Heart left ventricle (tissue), 16 donors: Measurements from ENCODE around the gene SMLR1. TPM values are rescaled to one million over a fixed set of nuclear protein-coding genes. Genes with fewer than 3 reads are reported as not detected.

ENCODE experiments used
- ATAC-seq, 4 donors: fragments of 200-7000 bp; cut with Tn5 transposase; one replicate each; pipeline ENCODE4 v1.9.1; 2020 to 2022; ENCODE audit warnings: moderate library complexity in 4 of 4, mild to moderate bottlenecking in 3 of 4, moderate number of reproducible peaks in 1 of 4
- DNase-seq, 5 donors: peaks; one replicate each; pipeline ENCODE4 v3.0.0-alpha.2; 2020
- H3K27ac ChIP-seq, 12 donors: fragments of 200-600 bp; sonication (generic) in 4 of 12; one replicate each; pipeline versions ENCODE4 v1.5.0 to v1.8.0; 2016 to 2022; ENCODE audit warnings: mild to moderate bottlenecking in 2 of 12
- H3K27me3 ChIP-seq, 9 donors: fragments of 200-600 bp; sonication (generic) in 2 of 9; one replicate each; pipeline versions ENCODE4 v1.5.1 to v1.8.0; 2016 to 2022; ENCODE audit warnings: mild to moderate bottlenecking in 3 of 9
- H3K36me3 ChIP-seq, 9 donors: fragments of 200-600 bp; sonication (generic) in 2 of 9; one replicate each; pipeline versions ENCODE4 v1.5.0 to v1.8.0; 2018 to 2022; ENCODE audit warnings: mild to moderate bottlenecking in 2 of 9
- H3K4me1 ChIP-seq, 12 donors: fragments of 200-600 bp; sonication (generic) in 4 of 12; one replicate each; pipeline versions ENCODE4 v1.5.0 to v1.8.0; 2016 to 2022; ENCODE audit warnings: mild to moderate bottlenecking in 3 of 12
- H3K4me3 ChIP-seq, 12 donors: fragments of 200-600 bp; sonication (generic) in 4 of 12; one replicate each; pipeline versions ENCODE4 v1.5.0 to v1.8.0; 2017 to 2022; ENCODE audit warnings: mild to moderate bottlenecking in 9 of 12, moderate library complexity in 4 of 12
- H3K9me3 ChIP-seq, 12 donors: fragments of 200-600 bp; sonication (generic) in 4 of 12; one replicate each; pipeline versions ENCODE4 v1.5.0 to v1.8.0; 2016 to 2022; ENCODE audit warnings: mild to moderate bottlenecking in 1 of 12
- POLR2A ChIP-seq, 2 donors: fragments of 450-650 bp; IDR thresholded peaks; one replicate each; pipeline ENCODE4 v1.6.1; 2017; ENCODE audit warnings: antibody characterized with exemption in 2 of 2, mild to moderate bottlenecking in 2 of 2, moderate library complexity in 2 of 2
- WGBS, 4 donors: extraction: QIAGEN DNeasy Blood & Tissue Kit in 2 of 4; methylation state at CpG; one replicate each; pipeline versions ENCODE4 v1.1.5 to v1.1.7; 2013 to 2018; 5-methylcytosine and 5-hydroxymethylcytosine counted together
- intact Hi-C, 10 donors: fragments of 100-400 bp; cut with DNase I; formaldehyde crosslinking; loops; one replicate each; pipeline versions ENCODE4 v1.11.1 to v1.14.2; 2022
- polyA plus RNA-seq, 2 donors: library from polyadenylated mRNA; stranded (reverse); fragments of 200-250 nt; gene quantifications; one replicate each; pipeline ENCODE4 v1.2.3, GENCODE V29; 2013
- total RNA-seq, 9 donors: library from RNA; depleted of rRNA in 2 of 9; stranded (reverse); fragments of >200 nt in 2 of 9; fragmentation: NEBNext Ultra II Directional in 3 of 9; extraction: Animal tissue kit (Norgen Biotek cat#: 25700) in 3 of 9; gene quantifications; one replicate each; pipeline versions ENCODE4 v1.1.0 to v1.2.4, GENCODE V29; 2016 to 2023
- TF ChIP-seq, protein P1 (sequence below), 12 donors: fragments of 200-600 bp; sonication (generic) in 4 of 12; IDR thresholded peaks; one replicate each; pipeline versions ENCODE4 v1.5.0 to v1.8.0; 2018 to 2022; ENCODE audit warnings: antibody characterized with exemption in 12 of 12, mild to moderate bottlenecking in 5 of 12
- donor health status: ischemic (EF 13 %, LVEDD 7.1; RV severe dilation, severe dysfunction).
- donor health status: healthy with polysubstance abuse.
- donor health status: DM: no; HTN: yes; CAD: no.
- donor health status: DM: no; HTN: no; CAD: no.
- donor health status: ischemic (EF 25% LVEDD 6.9; RV normal size, moderate dysfunction).
- donor health status: ischemic (EF 25% LVEDD 5.7; RV mildly dilated, moderate dysfunction).
- donor health status: healthy.
- donor health status: DM: yes; HTN: yes; CAD: no.
- donor health status: ischemic (EF 35%, LVEDD 5.7; RV mildly dilated, moderate dysfunction).
- donor health status: nonischemic (EF 11% LVEDD 7.7; RV severe dilation, severe dysfunction).
- donor health status: DM: yes; HTN: yes; CAD: no.
- donor health status: PGD.
- donor health status: ischemic (EF 29% LVEDD 5.4; RV normal size, mild dysfunction).
- donor health status: nonischemic (EF 23%, LVEDD 6.1; RV moderate dilation, normal function).

SMLR1 gene
- total and polyA plus RNA-seq, 11 donors = not detected

DNA sequence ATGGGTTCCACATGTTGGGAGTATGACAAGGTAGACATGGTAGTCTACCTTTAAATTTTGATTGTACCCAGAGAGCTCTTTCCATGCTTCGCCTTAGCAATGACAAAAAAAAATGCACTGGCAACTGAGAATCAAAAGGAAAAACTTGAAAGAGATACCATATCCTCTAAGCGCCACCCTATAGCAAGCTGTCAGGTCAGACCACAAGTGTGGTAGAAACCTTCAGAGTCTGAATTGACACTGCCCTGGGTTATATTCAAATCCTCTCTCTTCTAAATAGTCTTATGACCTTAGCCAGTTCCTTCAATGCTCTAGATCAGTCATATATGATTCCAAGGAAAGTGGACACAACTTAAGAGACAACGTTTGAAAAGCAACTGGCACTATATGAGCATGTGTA lies 45.6 kb upstream of the SMLR1 start:
- TF ChIP-seq POLR2A (IDR thresholded peaks at IDR 0.05) = no peak
- TF ChIP-seq, protein P1, sequence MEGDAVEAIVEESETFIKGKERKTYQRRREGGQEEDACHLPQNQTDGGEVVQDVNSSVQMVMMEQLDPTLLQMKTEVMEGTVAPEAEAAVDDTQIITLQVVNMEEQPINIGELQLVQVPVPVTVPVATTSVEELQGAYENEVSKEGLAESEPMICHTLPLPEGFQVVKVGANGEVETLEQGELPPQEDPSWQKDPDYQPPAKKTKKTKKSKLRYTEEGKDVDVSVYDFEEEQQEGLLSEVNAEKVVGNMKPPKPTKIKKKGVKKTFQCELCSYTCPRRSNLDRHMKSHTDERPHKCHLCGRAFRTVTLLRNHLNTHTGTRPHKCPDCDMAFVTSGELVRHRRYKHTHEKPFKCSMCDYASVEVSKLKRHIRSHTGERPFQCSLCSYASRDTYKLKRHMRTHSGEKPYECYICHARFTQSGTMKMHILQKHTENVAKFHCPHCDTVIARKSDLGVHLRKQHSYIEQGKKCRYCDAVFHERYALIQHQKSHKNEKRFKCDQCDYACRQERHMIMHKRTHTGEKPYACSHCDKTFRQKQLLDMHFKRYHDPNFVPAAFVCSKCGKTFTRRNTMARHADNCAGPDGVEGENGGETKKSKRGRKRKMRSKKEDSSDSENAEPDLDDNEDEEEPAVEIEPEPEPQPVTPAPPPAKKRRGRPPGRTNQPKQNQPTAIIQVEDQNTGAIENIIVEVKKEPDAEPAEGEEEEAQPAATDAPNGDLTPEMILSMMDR (IDR thresholded peaks at IDR 0.05) = no peak
- Histone ChIP-seq H3K27ac (no peak overlapping the region), H3K27me3 (no peaks in the 10 kb centered on the region), H3K36me3 (no peaks in the 10 kb centered on the region), H3K9me3 (peaks cover 0 to 4% (median 0%) of the 10 kb centered on the region in 12 donors), H3K4me3 (no peak overlapping the region), H3K4me1 (peaks cover 0 to 15% (median 0%) of the 10 kb centered on the region in 12 donors)
- whole genome bisulfite sequencing, 4 donors = 83 to 88% (median 88%) methylated on average over 3 of the region's 3 CpGs
- no peak for ATAC-seq
- DNase-seq = no peak
- intact Hi-C loops = no loop called here

DNA sequence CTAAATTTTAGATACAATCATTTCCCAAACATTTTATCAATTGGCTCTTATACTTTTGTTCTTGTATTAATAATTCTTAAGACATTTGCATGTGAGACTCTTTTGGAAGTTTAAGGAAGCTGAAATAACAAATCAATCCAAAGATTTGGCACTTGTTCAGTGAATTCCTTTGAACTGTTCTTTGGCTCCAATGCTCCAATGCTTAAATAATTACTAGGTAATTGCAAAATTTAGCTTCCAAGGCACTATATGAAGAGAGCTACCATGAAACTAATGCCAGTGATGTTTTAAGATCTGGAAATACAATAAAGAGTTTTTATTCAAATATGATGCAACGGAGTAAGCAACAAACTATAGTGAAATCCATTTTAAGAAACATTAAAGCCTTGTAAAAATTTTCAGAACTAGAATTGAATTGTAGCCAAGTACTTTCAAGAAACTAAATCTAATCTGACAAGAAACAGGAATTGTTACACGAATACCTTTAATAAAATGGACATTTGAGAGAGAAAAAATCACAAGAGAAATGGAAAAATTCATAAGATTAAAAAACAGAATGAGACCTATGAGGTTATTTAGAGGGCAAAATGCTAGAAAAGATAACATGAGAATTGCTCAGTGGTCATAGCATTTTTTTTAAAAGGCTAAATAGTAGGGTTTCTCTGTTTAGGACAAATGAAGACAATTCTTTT lies 43.6 kb upstream of the SMLR1 start:
- TF ChIP-seq, protein P1 (IDR thresholded peaks at IDR 0.05) = no peak
- no peak for TF ChIP-seq POLR2A (IDR thresholded peaks at IDR 0.05)
- ATAC-seq (no peak), DNase-seq (no peak)
- no peak overlapping the region for H3K4me3 ChIP-seq
- H3K27me3 ChIP-seq = no peaks in the 10 kb centered on the region
- WGBS, 4 donors = 48 to 58% (median 50%) methylated on average over 2 of the region's 2 CpGs
- peaks cover 0 to 4% (median 0%) of the 10 kb centered on the region in 12 donors for H3K9me3 ChIP-seq
- H3K4me1 ChIP-seq = peaks cover 0 to 12% (median 0%) of the 10 kb centered on the region in 12 donors
- no peak overlapping the region for H3K27ac ChIP-seq
- intact Hi-C loops = no loop called here
- H3K36me3 ChIP-seq = no peaks in the 10 kb centered on the region

DNA sequence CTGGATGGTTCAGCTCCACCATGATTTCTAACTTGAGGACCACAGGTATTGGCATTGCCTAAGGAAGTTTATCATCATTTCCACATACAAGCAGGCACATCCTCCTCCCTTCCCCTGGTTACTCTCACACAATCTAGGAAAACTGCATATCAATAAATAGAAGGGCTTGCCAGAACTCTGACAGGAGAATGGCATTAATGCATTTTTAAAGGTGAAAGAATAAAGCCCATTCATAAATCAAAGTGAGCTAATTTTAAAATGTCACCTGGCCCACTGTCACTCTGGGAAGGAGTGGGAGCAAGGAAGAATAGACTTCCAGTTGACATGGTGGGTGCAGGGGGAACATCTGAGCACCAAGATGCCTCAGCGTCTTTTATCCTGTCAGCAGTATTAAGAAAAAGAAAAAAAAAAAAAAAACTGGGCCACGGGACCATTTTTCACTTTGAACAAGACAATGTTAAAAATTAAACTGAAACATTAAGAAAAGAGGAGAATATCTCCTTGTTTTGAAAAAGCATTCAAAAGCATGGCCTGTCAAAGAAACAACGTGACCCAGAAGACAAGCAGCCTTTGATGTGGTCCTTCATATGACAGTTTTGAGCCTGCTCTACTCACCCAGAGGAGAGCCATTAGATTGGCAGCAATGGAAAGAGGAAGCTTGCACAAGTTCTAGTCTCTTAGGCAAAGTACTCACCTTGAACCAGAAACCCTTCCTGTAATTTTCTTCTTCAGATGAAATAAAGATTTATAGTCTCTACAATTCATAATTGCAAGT lies 39.3 kb upstream of the SMLR1 start:
- Histone ChIP-seq H3K36me3 (no peaks in the 10 kb centered on the region), H3K27ac (no peak overlapping the region), H3K4me1 (no peaks in the 10 kb centered on the region), H3K9me3 (peaks cover 0 to 4% (median 0%) of the 10 kb centered on the region in 12 donors), H3K27me3 (no peaks in the 10 kb centered on the region), H3K4me3 (no peak overlapping the region)
- DNase-seq (no peak), ATAC-seq (no peak)
- no peak for TF ChIP-seq POLR2A (IDR thresholded peaks at IDR 0.05)
- TF ChIP-seq, protein P1 (IDR thresholded peaks at IDR 0.05) = no peak
- WGBS, 4 donors = 82 to 87% (median 82%) methylated on average over 3 of the region's 3 CpGs
- intact Hi-C loops = no loop called here

DNA sequence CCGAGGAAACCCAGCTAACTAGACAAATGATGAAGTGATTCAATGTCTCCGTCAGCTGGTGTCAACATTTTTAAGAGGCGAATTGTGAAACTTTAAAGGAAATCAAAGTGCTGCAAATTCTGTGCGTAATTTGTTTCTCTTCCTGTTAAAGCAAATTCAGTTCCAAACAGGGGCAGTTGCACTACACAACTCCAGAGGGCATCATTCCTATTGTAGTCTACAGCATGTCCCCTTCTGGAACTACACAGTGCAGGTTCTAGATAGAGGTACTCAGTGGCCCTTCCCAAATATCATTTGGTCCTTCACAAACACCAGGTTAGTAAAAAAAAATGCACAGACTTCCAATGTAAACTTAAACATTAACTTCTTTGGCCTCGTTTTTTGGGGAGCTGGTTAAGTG lies 38.3 kb upstream of the SMLR1 start:
- no peaks in the 10 kb centered on the region for H3K27me3 ChIP-seq
- no peaks in the 10 kb centered on the region for H3K36me3 ChIP-seq
- ATAC-seq (no peak), DNase-seq (no peak)
- no peak for TF ChIP-seq POLR2A (IDR thresholded peaks at IDR 0.05)
- TF ChIP-seq, protein P1 (IDR thresholded peaks at IDR 0.05) = no peak
- no peaks in the 10 kb centered on the region for H3K4me1 ChIP-seq
- intact Hi-C loops = no loop called here
- H3K9me3 ChIP-seq = peaks cover 0 to 1% (median 0%) of the 10 kb centered on the region in 12 donors
- H3K4me3 ChIP-seq = no peak overlapping the region
- H3K27ac ChIP-seq = no peak overlapping the region
- WGBS, 4 donors = 70 to 79% (median 75%) methylated on average over 5 of the region's 5 CpGs
